PC-9 (cell line): ENCODE measurements around the gene PLA2G2D. TPM values are rescaled to one million over a fixed set of nuclear protein-coding genes. Genes with fewer than 3 reads are reported as not detected.

Experiments used
- BruUV-seq: library from RNA; stranded (reverse); fragments of 400-500 nt; replicated peaks from 2 replicates; lab custom pipeline; 2021; lab: Mats Ljungman, UMichigan
- CTCF ChIA-PET: fragments of 300-600 bp; sonication (Branson Sonifier 250); formaldehyde crosslinking; loops from one replicate; lab custom pipeline; 2022; ENCODE audit warnings: antibody characterized with exemption; lab: Charles Lee
- POLR2A ChIA-PET: fragments of 300-600 bp; sonication (Branson Sonifier 250); formaldehyde crosslinking; loops from one replicate; lab custom pipeline; 2022; ENCODE audit warnings: antibody characterized with exemption; ENCODE audit not compliant: unreplicated experiment; lab: Charles Lee
- DNase-seq, 2 experiments: peaks; one replicate each; pipeline versions ENCODE4 v3.0.0 to v3.0.0-alpha.2; 2015 to 2022; ENCODE audit warnings: mixed read lengths in 1 of 2
- H2AFZ ChIP-seq: fragments of 200-600 bp; sonication (generic); 2 replicates; pipeline ENCODE4 v1.8.1; 2017; ENCODE audit warnings: antibody characterized with exemption
- H3F3A ChIP-seq: fragments of 200-600 bp; sonication (generic); 2 replicates; pipeline ENCODE4 v1.8.1; 2017; ENCODE audit warnings: antibody characterized with exemption, mild to moderate bottlenecking, low read depth; ENCODE audit not compliant: insufficient read depth
- H3K27ac ChIP-seq: fragments of 200-600 bp; sonication (generic); 2 replicates; pipeline ENCODE4 v1.6.1; 2016; ENCODE audit warnings: mixed run types
- H3K27me3 ChIP-seq: fragments of 200-600 bp; sonication (generic); 2 replicates; pipeline ENCODE4 v1.6.1; 2016; ENCODE audit warnings: low read depth, mixed run types; ENCODE audit not compliant: insufficient read depth
- H3K36me3 ChIP-seq: fragments of 200-600 bp; sonication (generic); 2 replicates; pipeline ENCODE4 v1.6.1; 2016; ENCODE audit warnings: low read depth, mixed run types
- H3K4me1 ChIP-seq: fragments of 200-600 bp; sonication (generic); replicated peaks from 2 replicates; pipeline ENCODE4 v1.6.1; 2016; ENCODE audit warnings: mixed run types; ENCODE audit not compliant: insufficient read depth
- H3K4me2 ChIP-seq: fragments of 200-600 bp; sonication (generic); 2 replicates; pipeline ENCODE4 v1.6.1; 2017; ENCODE audit warnings: mixed run types
- H3K4me3 ChIP-seq: fragments of 200-600 bp; sonication (generic); 2 replicates; pipeline ENCODE4 v1.6.1; 2016; ENCODE audit warnings: mixed run types
- H3K79me2 ChIP-seq: fragments of 200-600 bp; sonication (generic); 2 replicates; pipeline ENCODE4 v1.6.1; 2017; ENCODE audit warnings: low read depth, mixed run types
- H3K9me2 ChIP-seq: fragments of 200-600 bp; sonication (generic); 2 replicates; pipeline ENCODE4 v1.8.1; 2017; ENCODE audit warnings: mild to moderate bottlenecking; ENCODE audit not compliant: insufficient read depth
- H3K9me3 ChIP-seq: fragments of 200-600 bp; sonication (generic); 2 replicates; pipeline ENCODE4 v1.8.1; 2016; ENCODE audit warnings: low read depth; ENCODE audit not compliant: insufficient read depth
- H4K20me1 ChIP-seq: fragments of 200-600 bp; sonication (generic); 2 replicates; pipeline ENCODE4 v1.8.1; 2017; ENCODE audit not compliant: insufficient read depth
- CTCF ChIP-seq: fragments of 200-600 bp; sonication (generic); conservative IDR thresholded peaks from 2 replicates; pipeline ENCODE4 v1.6.1; 2017; ENCODE audit warnings: mixed run types, antibody characterized with exemption, mild to moderate bottlenecking, moderate library complexity
- EZH2 ChIP-seq: fragments of 200-600 bp; sonication (generic); IDR thresholded peaks from 2 replicates; pipeline ENCODE4 v1.8.0; 2017; ENCODE audit warnings: antibody characterized with exemption, low read depth
- intact Hi-C: fragments of 100-400 bp; cut with micrococcal nuclease; formaldehyde crosslinking; loops from one replicate; pipeline ENCODE4 v1.10.0; 2022; ENCODE audit not compliant: unreplicated experiment
- total RNA-seq: library from RNA; stranded (reverse); gene quantifications from 2 replicates; pipeline ENCODE4 v1.2.3, GENCODE V29; 2021

Gene PLA2G2D
- total RNA-seq, 1 experiment from 2014 or later, result not detected

GRCh38 chr1:20095564-20096434 lies 23.5 kb downstream of the PLA2G2D start:
- no peaks in the 10 kb centered on the region for H4K20me1 ChIP-seq
- H3K79me2 ChIP-seq, result no peaks in the 10 kb centered on the region
- H3F3A ChIP-seq, result no peaks in the 10 kb centered on the region
- no peak overlapping the region for H3K4me2 ChIP-seq
- 0 out of 2 replicates have a peak, but pooled peaks cover under 1% of the 10 kb centered on the region for H3K4me1 ChIP-seq
- H3K36me3 ChIP-seq, result no peaks in the 10 kb centered on the region
- H2AFZ ChIP-seq, result no peak overlapping the region
- CTCF ChIA-PET, result interaction anchor here (0.6 kb wide), 1 partner anchor 121 kb away, joined by 3 read pairs; no protein-coding TSS in a partner anchor
- H3K27me3 ChIP-seq, result no peaks in the 10 kb centered on the region
- no peak overlapping the region for H3K27ac ChIP-seq
- intact Hi-C loops, result no loop called here
- DNase-seq, result no peak
- POLR2A ChIA-PET, result no interaction called here
- H3K9me2 ChIP-seq, result no peaks in the 10 kb centered on the region
- no peak for TF ChIP-seq EZH2
- TF ChIP-seq CTCF, result no peak
- H3K9me3 ChIP-seq, result no peaks in the 10 kb centered on the region
- H3K4me3 ChIP-seq, result no peak overlapping the region
- BruUV-seq, result no TSS peak

GRCh38 chr1:20093940-20094391 lies 25.4 kb downstream of the PLA2G2D start:
- H2AFZ ChIP-seq, result no peak overlapping the region
- no peaks in the 10 kb centered on the region for H3K36me3 ChIP-seq
- no peaks in the 10 kb centered on the region for H3F3A ChIP-seq
- intact Hi-C loops, result no loop called here
- no peak for DNase-seq
- H3K27me3 ChIP-seq, result no peaks in the 10 kb centered on the region
- no peaks in the 10 kb centered on the region for H4K20me1 ChIP-seq
- no peak overlapping the region for H3K4me2 ChIP-seq
- no peaks in the 10 kb centered on the region for H3K9me3 ChIP-seq
- H3K4me1 ChIP-seq, result no peaks in the 10 kb centered on the region
- POLR2A ChIA-PET, result no interaction called here
- BruUV-seq, result no TSS peak
- no peaks in the 10 kb centered on the region for H3K9me2 ChIP-seq
- no peaks in the 10 kb centered on the region for H3K79me2 ChIP-seq
- H3K4me3 ChIP-seq, result no peak overlapping the region
- H3K27ac ChIP-seq, result no peak overlapping the region
- CTCF ChIA-PET, result no interaction called here
- TF ChIP-seq CTCF (no peak), EZH2 (no peak)

GRCh38 chr1:20093303-20093702 lies 26.0 kb downstream of the PLA2G2D start:
- intact Hi-C loops, result no loop called here
- Histone ChIP-seq H3K4me1 (no peaks in the 10 kb centered on the region), H3K9me3 (no peaks in the 10 kb centered on the region), H4K20me1 (no peaks in the 10 kb centered on the region), H2AFZ (no peak overlapping the region), H3K4me3 (no peak overlapping the region), H3K4me2 (no peak overlapping the region), H3K9me2 (no peaks in the 10 kb centered on the region), H3F3A (no peaks in the 10 kb centered on the region), H3K27me3 (no peaks in the 10 kb centered on the region), H3K36me3 (no peaks in the 10 kb centered on the region), H3K27ac (no peak overlapping the region), H3K79me2 (no peaks in the 10 kb centered on the region)
- no peak for DNase-seq
- POLR2A ChIA-PET, result no interaction called here
- BruUV-seq, result no TSS peak
- CTCF ChIA-PET, result no interaction called here
- TF ChIP-seq CTCF (no peak), EZH2 (no peak)
